HEK293 (cell line): ENCODE measurements around the gene DENND2C.
"Not testable (repeated sequence)": the region's sequence is repeated elsewhere in the genome, so short reads cannot be mapped to it uniquely, and the experiment has no call there.

Source experiments
- CTCF ChIA-PET: fragments of 350-600 bp; formaldehyde crosslinking; extraction: SDS; loops from one replicate; lab custom pipeline; 2021; ENCODE audit warnings: antibody characterized with exemption; lab: Yijun Ruan, JAX
- POLR2A ChIA-PET: fragments of 300-600 bp; formaldehyde crosslinking; extraction: SDS; loops from one replicate; lab custom pipeline; 2020; ENCODE audit warnings: antibody characterized with exemption, inconsistent platforms; lab: Yijun Ruan, JAX
- H3K27ac ChIP-seq: fragments of 200-500 bp; sonication (Bioruptor generic); 2 replicates; pipeline ENCODE4 v1.5.1; 2014; ENCODE audit warnings: low read depth, low read length, control low read depth, inconsistent platforms; ENCODE audit errors: extremely low read depth
- H3K36me3 ChIP-seq, 2 experiments: fragments of 200-500 bp in 1 of 2; sonication (Bioruptor generic) in 1 of 2; 1 replicate in 1 of 2; 2 replicates in 1 of 2; pipeline ENCODE4 v1.5.1; 2014 to 2017; ENCODE audit warnings: inconsistent platforms in 2 of 2, low read length in 2 of 2; ENCODE audit not compliant: control insufficient read depth in 2 of 2, insufficient read depth in 1 of 2
- H3K4me1 ChIP-seq: fragments of 200-500 bp; sonication (Bioruptor generic); 2 replicates; pipeline ENCODE4 v1.5.1; 2014; ENCODE audit warnings: mild to moderate bottlenecking, low read length, inconsistent platforms; ENCODE audit not compliant: control insufficient read depth, insufficient read depth
- H3K4me3 ChIP-seq: 2 replicates; pipeline ENCODE4 v1.5.1; 2011; ENCODE audit warnings: low read depth, mild to moderate bottlenecking, control low read depth, low read length, moderate library complexity
- H3K9me3 ChIP-seq: fragments of 200-500 bp; sonication (Bioruptor generic); 2 replicates; pipeline ENCODE4 v1.5.1; 2014; ENCODE audit warnings: low read depth, low read length, inconsistent platforms; ENCODE audit not compliant: control insufficient read depth, insufficient read depth
- GLIS2 ChIP-seq: fragments of 450-650 bp; formaldehyde crosslinking; IDR thresholded peaks from 2 replicates; pipeline ENCODE4 v1.5.1; 2016; ENCODE audit warnings: missing biosample characterization, missing genetic modification characterization
- PRDM4 ChIP-seq: fragments of 450-650 bp; formaldehyde crosslinking; IDR thresholded peaks from 2 replicates; pipeline ENCODE4 v1.5.1; 2017; ENCODE audit warnings: missing biosample characterization, missing genetic modification characterization
- SCRT1 ChIP-seq: fragments of 450-650 bp; formaldehyde crosslinking; IDR thresholded peaks from 2 replicates; pipeline ENCODE4 v1.5.1; 2016; ENCODE audit warnings: missing biosample characterization, missing genetic modification characterization, borderline replicate concordance
- SCRT2 ChIP-seq: fragments of 450-650 bp; formaldehyde crosslinking; IDR thresholded peaks from 2 replicates; pipeline ENCODE4 v1.5.1; 2016; ENCODE audit warnings: missing biosample characterization, missing genetic modification characterization
- ZBTB49 ChIP-seq: fragments of 450-650 bp; formaldehyde crosslinking; IDR thresholded peaks from 2 replicates; pipeline ENCODE4 v1.5.1; 2016; ENCODE audit warnings: missing biosample characterization, missing genetic modification characterization, low read depth
- ZNF184 ChIP-seq: fragments of 450-650 bp; IDR thresholded peaks from 2 replicates; pipeline ENCODE4 v1.5.1; 2018; ENCODE audit warnings: missing biosample characterization, mild to moderate bottlenecking, missing genetic modification characterization
- ZNF23 ChIP-seq: fragments of 450-650 bp; formaldehyde crosslinking; IDR thresholded peaks from 2 replicates; pipeline ENCODE4 v1.5.1; 2016; ENCODE audit warnings: missing biosample characterization, missing genetic modification characterization, borderline replicate concordance
- ZNF248 ChIP-seq: fragments of 450-650 bp; formaldehyde crosslinking; IDR thresholded peaks from 2 replicates; pipeline ENCODE4 v1.5.1; 2017; ENCODE audit warnings: missing biosample characterization, missing genetic modification characterization
- ZNF350 ChIP-seq: fragments of 450-650 bp; formaldehyde crosslinking; IDR thresholded peaks from 2 replicates; pipeline ENCODE4 v1.5.0; 2017; ENCODE audit warnings: missing biosample characterization, mild to moderate bottlenecking, missing genetic modification characterization
- ZNF423 ChIP-seq: fragments of 450-650 bp; formaldehyde crosslinking; IDR thresholded peaks from 2 replicates; pipeline ENCODE4 v1.5.1; 2016; ENCODE audit warnings: missing biosample characterization, missing genetic modification characterization
- ZNF530 ChIP-seq: fragments of 450-650 bp; formaldehyde crosslinking; IDR thresholded peaks from 2 replicates; pipeline ENCODE4 v1.5.1; 2016; ENCODE audit warnings: low read depth, missing biosample characterization, missing genetic modification characterization
- ZNF585B ChIP-seq: fragments of 450-650 bp; formaldehyde crosslinking; IDR thresholded peaks from 2 replicates; pipeline ENCODE4 v1.5.1; 2016; ENCODE audit warnings: missing biosample characterization, missing genetic modification characterization
- ZNF692 ChIP-seq: fragments of 450-650 bp; formaldehyde crosslinking; IDR thresholded peaks from 2 replicates; pipeline ENCODE4 v1.5.1; 2016; ENCODE audit warnings: missing biosample characterization, missing genetic modification characterization
- ZSCAN16 ChIP-seq: fragments of 450-650 bp; formaldehyde crosslinking; IDR thresholded peaks from 2 replicates; pipeline ENCODE4 v1.5.1; 2016; ENCODE audit warnings: missing biosample characterization, missing genetic modification characterization
- TF ChIP-seq, protein P1 (sequence below): fragments of 450-650 bp; formaldehyde crosslinking; IDR thresholded peaks from 2 replicates; pipeline ENCODE4 v1.5.1; 2016; ENCODE audit warnings: missing biosample characterization, missing genetic modification characterization
- TF ChIP-seq, protein P2 (sequence below): fragments of 450-650 bp; formaldehyde crosslinking; IDR thresholded peaks from 2 replicates; pipeline ENCODE4 v1.5.1; 2017; ENCODE audit warnings: missing biosample characterization, missing genetic modification characterization
- TF ChIP-seq, protein P3 (sequence below): fragments of 450-650 bp; formaldehyde crosslinking; IDR thresholded peaks from 2 replicates; pipeline ENCODE4 v1.5.1; 2017; ENCODE audit warnings: missing biosample characterization, missing genetic modification characterization

The DENND2C gene

GRCh38 chr1:114562978-114563510 is 106.8 kb downstream of the DENND2C start:
- CTCF ChIA-PET = not testable (repeated sequence)

GRCh38 chr1:114561333-114561732 is 108.5 kb downstream of the DENND2C start:
- H3K4me1 ChIP-seq = no peaks in the 10 kb centered on the region
- no peak overlapping the region for H3K27ac ChIP-seq
- POLR2A ChIA-PET = no interaction called here
- CTCF ChIA-PET = interaction anchor here (0.6 to 2.5 kb wide), 2 partner anchors 214 to 1552 kb away, joined by 5 to 10 read pairs; no protein-coding TSS in a partner anchor
- TF ChIP-seq ZNF423 (tag by site-specific recombination) (no peak), ZNF350 (tag by site-specific recombination) (no peak), ZNF184 (tag by site-specific recombination) (no peak)
- TF ChIP-seq, protein P1, sequence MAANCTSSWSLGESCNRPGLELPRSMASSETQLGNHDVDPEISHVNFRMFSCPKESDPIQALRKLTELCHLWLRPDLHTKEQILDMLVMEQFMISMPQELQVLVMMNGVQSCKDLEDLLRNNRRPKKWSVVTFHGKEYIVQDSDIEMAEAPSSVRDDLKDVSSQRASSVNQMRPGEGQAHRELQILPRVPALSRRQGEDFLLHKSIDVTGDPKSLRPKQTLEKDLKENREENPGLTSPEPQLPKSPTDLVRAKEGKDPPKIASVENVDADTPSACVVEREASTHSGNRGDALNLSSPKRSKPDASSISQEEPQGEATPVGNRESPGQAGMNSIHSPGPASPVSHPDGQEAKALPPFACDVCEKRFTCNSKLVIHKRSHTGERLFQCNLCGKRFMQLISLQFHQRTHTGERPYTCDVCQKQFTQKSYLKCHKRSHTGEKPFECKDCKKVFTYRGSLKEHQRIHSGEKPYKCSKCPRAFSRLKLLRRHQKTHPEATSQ = no peak
- TF ChIP-seq, protein P2, sequence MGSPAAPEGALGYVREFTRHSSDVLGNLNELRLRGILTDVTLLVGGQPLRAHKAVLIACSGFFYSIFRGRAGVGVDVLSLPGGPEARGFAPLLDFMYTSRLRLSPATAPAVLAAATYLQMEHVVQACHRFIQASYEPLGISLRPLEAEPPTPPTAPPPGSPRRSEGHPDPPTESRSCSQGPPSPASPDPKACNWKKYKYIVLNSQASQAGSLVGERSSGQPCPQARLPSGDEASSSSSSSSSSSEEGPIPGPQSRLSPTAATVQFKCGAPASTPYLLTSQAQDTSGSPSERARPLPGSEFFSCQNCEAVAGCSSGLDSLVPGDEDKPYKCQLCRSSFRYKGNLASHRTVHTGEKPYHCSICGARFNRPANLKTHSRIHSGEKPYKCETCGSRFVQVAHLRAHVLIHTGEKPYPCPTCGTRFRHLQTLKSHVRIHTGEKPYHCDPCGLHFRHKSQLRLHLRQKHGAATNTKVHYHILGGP (tag by site-specific recombination) = no peak
- H3K4me3 ChIP-seq = no peak overlapping the region
- H3K9me3 ChIP-seq = no peaks in the 10 kb centered on the region
- H3K36me3 ChIP-seq = peaks cover 6 to 23% of the 10 kb centered on the region in 2 experiments

More at GRCh38 chr1:114562978-114563510, 106.8 kb downstream of the DENND2C start:
- H3K27ac ChIP-seq, POLR2A ChIA-PET, H3K4me3 ChIP-seq, H3K4me1 ChIP-seq, H3K9me3 ChIP-seq: not testable (repeated sequence)
- peak; percentile 85 for TF ChIP-seq SCRT2
- TF ChIP-seq SCRT1 (tag by site-specific recombination) = peak; percentile 61; the same call in 1 of the 2 replicates
- H3K36me3 ChIP-seq = peaks cover 16 to 39% of the 10 kb centered on the region in 2 experiments

DNA sequence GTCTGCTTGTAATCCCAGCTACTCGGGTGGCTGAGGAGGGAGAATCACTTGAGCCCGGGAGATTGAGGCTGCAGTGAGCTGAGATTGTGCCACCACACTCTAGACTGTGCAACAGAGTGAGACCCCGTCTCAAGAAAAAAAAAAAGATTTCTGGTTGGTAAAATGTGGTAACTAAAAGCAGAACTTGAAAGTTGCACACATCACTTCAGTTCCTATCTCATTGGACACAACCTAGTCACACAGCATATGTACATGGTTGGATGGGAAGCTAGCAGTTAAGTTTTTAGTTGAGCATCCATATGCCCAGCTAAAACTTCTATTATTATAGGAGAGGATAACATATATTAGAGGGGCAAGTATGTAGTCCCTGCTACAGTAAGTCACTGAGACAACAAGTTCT is 110.5 kb downstream of the DENND2C start:
- POLR2A ChIA-PET = interaction anchor here (0.6 kb wide), 1 partner anchor 9 kb away, joined by 4 read pairs; no protein-coding TSS in a partner anchor
- CTCF ChIA-PET = interaction anchor here (0.7 to 2.5 kb wide), 6 partner anchors 40 to 578 kb away, joined by 3 to 10 read pairs (median 4); no protein-coding TSS in a partner anchor
- H3K27ac ChIP-seq = no peak overlapping the region
- peaks cover 0 to 4% of the 10 kb centered on the region in 2 experiments; a peak in 1 of 3 replicates for H3K36me3 ChIP-seq
- H3K4me3 ChIP-seq = no peak overlapping the region
- H3K9me3 ChIP-seq = no peaks in the 10 kb centered on the region
- no peaks in the 10 kb centered on the region for H3K4me1 ChIP-seq
- TF ChIP-seq ZNF248 (tag by site-specific recombination) (no peak), ZNF530 (tag by site-specific recombination) (no peak), GLIS2 (no peak), ZSCAN16 (tag by site-specific recombination) (no peak), ZNF585B (tag by site-specific recombination) (no peak)

GRCh38 chr1:114558544-114558943 is 111.3 kb downstream of the DENND2C start:
- CTCF ChIA-PET = interaction anchor here (0.5 to 2.5 kb wide), 6 partner anchors 55 to 490 kb away, joined by 3 to 10 read pairs (median 4); no protein-coding TSS in a partner anchor
- no peaks in the 10 kb centered on the region for H3K9me3 ChIP-seq
- TF ChIP-seq ZNF23 (tag by site-specific recombination) = no peak
- no peak for TF ChIP-seq ZNF692
- TF ChIP-seq PRDM4 (tag by site-specific recombination) = no peak
- TF ChIP-seq, protein P3, sequence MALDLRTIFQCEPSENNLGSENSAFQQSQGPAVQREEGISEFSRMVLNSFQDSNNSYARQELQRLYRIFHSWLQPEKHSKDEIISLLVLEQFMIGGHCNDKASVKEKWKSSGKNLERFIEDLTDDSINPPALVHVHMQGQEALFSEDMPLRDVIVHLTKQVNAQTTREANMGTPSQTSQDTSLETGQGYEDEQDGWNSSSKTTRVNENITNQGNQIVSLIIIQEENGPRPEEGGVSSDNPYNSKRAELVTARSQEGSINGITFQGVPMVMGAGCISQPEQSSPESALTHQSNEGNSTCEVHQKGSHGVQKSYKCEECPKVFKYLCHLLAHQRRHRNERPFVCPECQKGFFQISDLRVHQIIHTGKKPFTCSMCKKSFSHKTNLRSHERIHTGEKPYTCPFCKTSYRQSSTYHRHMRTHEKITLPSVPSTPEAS = no peak
- no peak for TF ChIP-seq ZBTB49 (tag by site-specific recombination)

More at GRCh38 chr1:114558544-114558943, 111.3 kb downstream of the DENND2C start:
- Histone ChIP-seq H3K36me3 (no peaks in the 10 kb centered on the region), H3K4me3 (no peak overlapping the region), H3K4me1 (no peaks in the 10 kb centered on the region), H3K27ac (no peak overlapping the region)
- POLR2A ChIA-PET = interaction anchor here (0.6 kb wide), 1 partner anchor 8 kb away, joined by 4 read pairs; no protein-coding TSS in a partner anchor
